ENCODE measurements around the gene CHRNB4.

DNA sequence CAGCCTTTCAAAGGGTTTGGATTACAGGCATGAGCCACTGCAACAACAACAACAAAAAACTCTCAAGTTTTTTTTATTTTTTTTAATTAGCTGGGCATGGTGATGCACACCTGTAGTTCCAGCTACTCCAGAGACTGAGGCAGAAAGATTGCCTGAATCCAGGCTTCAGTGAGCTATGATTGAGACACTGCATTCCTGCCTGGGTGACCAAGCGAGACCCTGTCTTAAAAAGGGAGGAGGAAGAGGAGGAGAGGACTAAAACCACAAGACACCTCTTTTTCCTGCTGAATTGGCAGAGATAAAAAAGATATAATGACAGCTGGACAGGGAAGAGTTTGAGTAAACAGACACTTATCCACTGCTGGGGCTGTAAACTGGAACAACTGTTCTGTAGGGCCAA, 22.7 kb upstream of the CHRNB4 start:
- no peak for TF ChIP-seq POLR2A (IDR thresholded peaks at IDR 0.05; ENCODE audit: low read depth, low read length)
- TF ChIP-seq TAF1 (IDR thresholded peaks at IDR 0.05; ENCODE audit: low read depth, low read length) = no peak
- no peak for TF ChIP-seq POLR2AphosphoS5 (IDR thresholded peaks at IDR 0.05; ENCODE audit: low read depth, low read length)
- no peak for TF ChIP-seq PAX5 (IDR thresholded peaks at IDR 0.05; ENCODE audit: insufficient read depth, low read length, severe bottlenecking)
- no peak for TF ChIP-seq SPI1 (IDR thresholded peaks at IDR 0.05; ENCODE audit: low read depth, low read length)
- no peak for TF ChIP-seq POU2F2 (IDR thresholded peaks at IDR 0.05; ENCODE audit: low read depth, low read length)
